ENCODE measurements around the gene PRSS2. TPM values are rescaled to one million over a fixed set of nuclear protein-coding genes. Genes with fewer than 3 reads are reported as not detected.

PRSS2 gene
- total RNA-seq = 0.15 and 0.34 TPM in 2 replicates

DNA sequence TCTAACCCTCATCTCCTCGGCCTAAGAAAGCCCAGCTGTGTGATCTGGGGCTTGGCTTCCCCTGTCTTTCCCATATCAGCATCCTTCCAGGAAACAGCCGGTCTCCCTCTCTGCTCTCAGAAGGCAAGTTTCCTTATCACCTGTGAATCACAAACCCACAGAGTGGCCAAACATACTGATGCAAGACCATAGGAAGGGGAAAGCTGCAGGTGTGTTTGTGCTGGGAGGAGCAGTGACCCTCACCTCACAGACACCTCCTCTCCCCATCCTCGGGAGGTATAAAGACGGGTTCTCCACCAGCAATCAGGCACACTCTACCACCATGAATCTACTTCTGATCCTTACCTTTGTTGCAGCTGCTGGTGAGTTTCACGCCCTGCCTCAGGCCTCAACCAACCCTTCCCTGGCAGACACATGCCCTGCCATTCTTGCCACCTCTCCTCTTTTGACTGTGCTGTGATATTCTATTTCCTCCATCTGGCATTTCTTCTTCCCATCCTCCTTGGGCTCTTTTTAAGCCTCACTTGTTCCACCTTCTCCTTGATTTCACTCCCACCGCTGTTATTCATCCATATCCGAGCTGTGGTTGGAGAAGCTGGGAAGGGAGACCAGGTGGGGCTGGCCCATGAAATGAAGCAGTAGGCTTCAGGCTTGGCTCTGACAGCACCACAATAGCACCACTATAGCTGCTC, at the start of gene PRSS2:
Gene PRSS2 (plus strand): TSS at position 310 of the 692 bp plus-strand sequence. CDS start 13 bp downstream, at position 323.

GRCh38 chr7:142749218-142749993, 21.4 kb upstream of the PRSS2 start, which contains the start of gene PRSS1:
Gene PRSS1, plus strand, starts transcription at chr7:142749472. Its CDS starts 13 bp downstream, at chr7:142749485.

Other genes starting within 250 kb of the PRSS2 start
- not detected in 2 replicates for gene PRSS1, start 21.5 kb upstream of the PRSS2 start, total RNA-seq
- 6.6 and 7.4 TPM in 2 replicates for gene EPHB6, start 84.1 kb downstream of the PRSS2 start, total RNA-seq
- gene TRPV6, start 114.8 kb downstream of the PRSS2 start, total RNA-seq = not detected in 2 replicates
- gene TRPV5, start 162.8 kb downstream of the PRSS2 start, total RNA-seq = not detected in 2 replicates
- not detected in 2 replicates for gene LLCFC1, start 168.5 kb downstream of the PRSS2 start, total RNA-seq
- gene KEL, start 191.4 kb downstream of the PRSS2 start, total RNA-seq = under 0.01 TPM in 1 of 2 replicates, not detected in the other